ENCODE data around the gene HUWE1. TPM values are rescaled to one million over a fixed set of nuclear protein-coding genes. Genes with fewer than 3 reads are reported as not detected.

HUWE1 gene
- total RNA-seq, 3 donors from 2014 or later (not counting 1 experiment from before 2014, with no cell fraction given) = 187 to 241 (median 218) TPM

DNA sequence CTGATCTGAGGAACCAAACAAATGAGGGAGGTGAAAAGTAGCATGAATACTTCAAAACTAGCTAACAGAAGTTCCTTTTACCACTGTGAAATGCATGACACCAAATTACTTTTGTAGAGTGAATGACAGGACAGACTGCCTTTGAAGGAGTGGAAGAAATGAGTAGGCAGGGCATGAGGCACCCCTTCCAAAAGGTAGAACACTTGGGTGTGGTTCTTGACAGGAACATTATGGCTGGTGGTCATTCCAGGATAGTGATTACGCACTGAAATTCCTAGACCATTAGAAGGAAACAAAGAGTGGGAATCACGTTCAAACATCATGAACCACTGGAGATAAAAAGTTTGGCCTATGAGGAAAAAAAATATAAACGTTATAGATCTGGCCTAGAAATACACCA lies 4.9 kb downstream of the HUWE1 start:
- Histone ChIP-seq H3K27ac (ENCODE audit: low read length) (no peak overlapping the region), H3K4me3 (ENCODE audit: low read length) (no peak overlapping the region), H3K36me3 (ENCODE audit: control insufficient read depth, insufficient read depth, low read length) (peaks cover 28% of the 10 kb centered on the region), H3K9me3 (ENCODE audit: control insufficient read depth, insufficient read depth, low read length) (no peaks in the 10 kb centered on the region), H3K27me3 (ENCODE audit: control insufficient read depth, insufficient read depth, low read length) (no peaks in the 10 kb centered on the region), H3K4me1 (ENCODE audit: control insufficient read depth, insufficient read depth, low read length) (peaks cover 9% of the 10 kb centered on the region)
- peak overlapping the region; percentile 88 to 97 for H3K27ac Mint-ChIP-seq
- H3K4me3 Mint-ChIP-seq = no peak overlapping the region
- ATAC-seq (no peak), DNase-seq (no peak)
- 100% methylated on average over 1 of the region's 3 CpGs for WGBS (ENCODE audit: insufficient coverage)
- no peaks in the 10 kb centered on the region for H3K9me3 Mint-ChIP-seq
- intact Hi-C loops (cut with micrococcal nuclease) = loop anchor here (5.0 to 10.0 kb wide), 2 partner anchors 597 to 1321 kb away; partner anchors contain the start of genes APEX2 and TSPYL2
- no peaks in the 10 kb centered on the region for H3K27me3 Mint-ChIP-seq (ENCODE audit: low read depth in 2 of 2)
- H3K4me1 Mint-ChIP-seq = peaks cover 39 to 46% of the 10 kb centered on the region in 2 donors
- TF ChIP-seq, protein P1, sequence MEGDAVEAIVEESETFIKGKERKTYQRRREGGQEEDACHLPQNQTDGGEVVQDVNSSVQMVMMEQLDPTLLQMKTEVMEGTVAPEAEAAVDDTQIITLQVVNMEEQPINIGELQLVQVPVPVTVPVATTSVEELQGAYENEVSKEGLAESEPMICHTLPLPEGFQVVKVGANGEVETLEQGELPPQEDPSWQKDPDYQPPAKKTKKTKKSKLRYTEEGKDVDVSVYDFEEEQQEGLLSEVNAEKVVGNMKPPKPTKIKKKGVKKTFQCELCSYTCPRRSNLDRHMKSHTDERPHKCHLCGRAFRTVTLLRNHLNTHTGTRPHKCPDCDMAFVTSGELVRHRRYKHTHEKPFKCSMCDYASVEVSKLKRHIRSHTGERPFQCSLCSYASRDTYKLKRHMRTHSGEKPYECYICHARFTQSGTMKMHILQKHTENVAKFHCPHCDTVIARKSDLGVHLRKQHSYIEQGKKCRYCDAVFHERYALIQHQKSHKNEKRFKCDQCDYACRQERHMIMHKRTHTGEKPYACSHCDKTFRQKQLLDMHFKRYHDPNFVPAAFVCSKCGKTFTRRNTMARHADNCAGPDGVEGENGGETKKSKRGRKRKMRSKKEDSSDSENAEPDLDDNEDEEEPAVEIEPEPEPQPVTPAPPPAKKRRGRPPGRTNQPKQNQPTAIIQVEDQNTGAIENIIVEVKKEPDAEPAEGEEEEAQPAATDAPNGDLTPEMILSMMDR (IDR thresholded peaks at IDR 0.05) = no peak
- no peaks in the 10 kb centered on the region for H3K36me3 Mint-ChIP-seq

GRCh38 chrX:53678667-53679066 lies 7.9 kb downstream of the HUWE1 start:
- H3K4me3 ChIP-seq (ENCODE audit: low read length) = no peak overlapping the region
- Mint-ChIP-seq H3K4me1 (peaks cover 36 to 42% of the 10 kb centered on the region in 2 donors), H3K9me3 (no peaks in the 10 kb centered on the region), H3K4me3 (peak overlapping the region; percentile 4), H3K27ac (peak overlapping the region; percentile 65 to 76), H3K27me3 (ENCODE audit: low read depth in 2 of 2) (no peaks in the 10 kb centered on the region), H3K36me3 (no peaks in the 10 kb centered on the region)
- peaks cover 9% of the 10 kb centered on the region for H3K4me1 ChIP-seq (ENCODE audit: control insufficient read depth, insufficient read depth, low read length)
- ATAC-seq (no peak), DNase-seq (peak in 1 of 2 donors; percentile 59)
- intact Hi-C loops (cut with micrococcal nuclease) = no loop called here
- H3K27me3 ChIP-seq (ENCODE audit: control insufficient read depth, insufficient read depth, low read length) = no peaks in the 10 kb centered on the region
- peaks cover 40% of the 10 kb centered on the region for H3K36me3 ChIP-seq (ENCODE audit: control insufficient read depth, insufficient read depth, low read length)
- TF ChIP-seq, protein P1 (IDR thresholded peaks at IDR 0.05) = peak; percentile 20
- H3K9me3 ChIP-seq (ENCODE audit: control insufficient read depth, insufficient read depth, low read length) = no peaks in the 10 kb centered on the region
- no peak overlapping the region for H3K27ac ChIP-seq (ENCODE audit: low read length)

DNA sequence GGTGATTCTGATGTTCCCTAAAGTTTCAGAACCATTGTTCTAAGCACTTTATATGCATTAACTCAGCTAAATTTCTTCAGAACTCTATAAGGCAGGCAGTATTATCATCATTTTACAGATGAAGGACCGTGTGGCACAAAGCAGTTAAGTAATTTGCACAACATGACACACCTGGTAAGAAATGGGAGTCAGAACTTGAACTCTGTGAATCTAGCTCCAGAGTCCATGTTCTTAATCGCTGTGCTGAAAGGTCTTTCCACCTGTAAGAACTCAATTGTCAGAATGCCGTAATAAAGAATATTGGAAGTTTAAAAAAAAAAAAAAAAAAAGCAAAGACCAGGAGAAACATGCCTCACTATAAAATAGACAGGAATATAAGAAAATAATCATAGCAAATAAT lies 9.2 kb downstream of the HUWE1 start:
- intact Hi-C loops (cut with micrococcal nuclease) = no loop called here
- H3K4me1 ChIP-seq (ENCODE audit: control insufficient read depth, insufficient read depth, low read length) = no peaks in the 10 kb centered on the region
- peaks cover 27 to 33% of the 10 kb centered on the region in 2 donors for H3K4me1 Mint-ChIP-seq
- no peaks in the 10 kb centered on the region for H3K27me3 ChIP-seq (ENCODE audit: control insufficient read depth, insufficient read depth, low read length)
- H3K9me3 ChIP-seq (ENCODE audit: control insufficient read depth, insufficient read depth, low read length) = no peaks in the 10 kb centered on the region
- no peak overlapping the region for H3K4me3 Mint-ChIP-seq
- no peak for DNase-seq
- ATAC-seq = no peak
- no peaks in the 10 kb centered on the region for H3K9me3 Mint-ChIP-seq
- no peaks in the 10 kb centered on the region for H3K36me3 Mint-ChIP-seq
- H3K36me3 ChIP-seq (ENCODE audit: control insufficient read depth, insufficient read depth, low read length) = peaks cover 43% of the 10 kb centered on the region
- TF ChIP-seq, protein P1 (IDR thresholded peaks at IDR 0.05) = no peak
- 60% methylated on average over 1 of the region's 3 CpGs for WGBS (ENCODE audit: insufficient coverage)
- no peaks in the 10 kb centered on the region for H3K27me3 Mint-ChIP-seq (ENCODE audit: low read depth in 2 of 2)
- H3K27ac ChIP-seq (ENCODE audit: low read length) = no peak overlapping the region
- H3K4me3 ChIP-seq (ENCODE audit: low read length) = no peak overlapping the region
- H3K27ac Mint-ChIP-seq = peak overlapping the region; percentile 65 to 76

DNA sequence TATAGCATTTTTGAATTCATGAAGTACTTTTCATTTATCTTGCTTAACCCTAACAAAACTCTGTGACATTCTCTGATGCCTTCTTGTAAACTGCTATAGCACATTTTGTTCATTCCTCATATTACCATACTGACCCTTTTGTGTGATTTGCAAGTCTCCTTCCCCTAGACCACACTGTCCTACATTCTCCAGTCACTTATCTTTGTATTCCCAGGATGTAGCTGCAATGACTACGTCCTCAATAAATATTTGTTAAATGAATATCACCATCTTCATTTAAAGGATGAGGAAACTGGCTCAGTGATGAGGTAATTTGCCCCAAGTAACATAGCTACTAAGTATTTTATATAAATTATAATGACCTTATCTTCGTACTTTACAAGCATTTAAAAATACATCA lies 11.9 kb downstream of the HUWE1 start:
- Mint-ChIP-seq H3K4me1 (peaks cover 14 to 22% of the 10 kb centered on the region in 2 donors), H3K4me3 (no peak overlapping the region), H3K9me3 (no peaks in the 10 kb centered on the region), H3K27ac (peak overlapping the region in 1 of 2 donors; percentile 56), H3K27me3 (ENCODE audit: low read depth in 2 of 2) (no peaks in the 10 kb centered on the region), H3K36me3 (no peaks in the 10 kb centered on the region)
- no CpG with 5 or more reads among the region's 2 CpGs for WGBS (ENCODE audit: insufficient coverage)
- Histone ChIP-seq H3K4me3 (ENCODE audit: low read length) (no peak overlapping the region), H3K27ac (ENCODE audit: low read length) (no peak overlapping the region), H3K4me1 (ENCODE audit: control insufficient read depth, insufficient read depth, low read length) (no peaks in the 10 kb centered on the region), H3K36me3 (ENCODE audit: control insufficient read depth, insufficient read depth, low read length) (peaks cover 39% of the 10 kb centered on the region), H3K27me3 (ENCODE audit: control insufficient read depth, insufficient read depth, low read length) (no peaks in the 10 kb centered on the region), H3K9me3 (ENCODE audit: control insufficient read depth, insufficient read depth, low read length) (no peaks in the 10 kb centered on the region)
- intact Hi-C loops (cut with micrococcal nuclease) = no loop called here
- ATAC-seq = no peak
- DNase-seq = no peak
- TF ChIP-seq, protein P1 (IDR thresholded peaks at IDR 0.05) = no peak

Data from natural killer cell (primary cell).